Measurements from ENCODE around the gene MRAP. TPM values are rescaled to one million over a fixed set of nuclear protein-coding genes. Genes with fewer than 3 reads are reported as not detected.
"Not testable (repeated sequence)": the region's sequence is repeated elsewhere in the genome, so short reads cannot be mapped to it uniquely, and the experiment has no call there.

MRAP gene
- total RNA-seq, 2 donors from 2014 or later = not detected

DNA sequence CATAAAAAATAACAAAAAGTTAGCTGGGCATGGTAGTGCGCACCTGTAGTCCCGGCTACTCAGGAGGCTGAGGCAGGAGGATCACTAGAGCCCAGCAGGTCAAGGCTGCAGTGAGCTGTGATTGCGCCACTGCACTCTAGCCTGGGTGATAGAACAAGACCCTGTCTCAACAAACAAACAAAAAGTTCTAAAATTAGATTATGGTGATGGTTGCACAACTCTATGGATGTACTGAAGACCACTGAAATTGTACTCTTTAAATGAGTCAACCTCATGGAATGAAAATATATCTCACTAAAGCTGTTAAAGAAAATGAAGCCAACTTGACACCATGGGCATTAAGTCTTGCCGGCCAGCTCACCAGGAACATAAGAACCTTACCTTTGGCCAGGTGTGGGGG, 9.1 kb downstream of the MRAP start:
- H3K4me1 Mint-ChIP-seq = no peaks in the 10 kb centered on the region
- H3K4me3 Mint-ChIP-seq = no peak overlapping the region
- no peaks in the 10 kb centered on the region for H3K9me3 Mint-ChIP-seq
- peaks cover 42% of the 10 kb centered on the region for H3K36me3 Mint-ChIP-seq (ENCODE audit: low read depth)
- H3K27me3 Mint-ChIP-seq = no peaks in the 10 kb centered on the region
- H3K27ac Mint-ChIP-seq = no peak overlapping the region
- ATAC-seq (replicated peaks) = no peak

DNA sequence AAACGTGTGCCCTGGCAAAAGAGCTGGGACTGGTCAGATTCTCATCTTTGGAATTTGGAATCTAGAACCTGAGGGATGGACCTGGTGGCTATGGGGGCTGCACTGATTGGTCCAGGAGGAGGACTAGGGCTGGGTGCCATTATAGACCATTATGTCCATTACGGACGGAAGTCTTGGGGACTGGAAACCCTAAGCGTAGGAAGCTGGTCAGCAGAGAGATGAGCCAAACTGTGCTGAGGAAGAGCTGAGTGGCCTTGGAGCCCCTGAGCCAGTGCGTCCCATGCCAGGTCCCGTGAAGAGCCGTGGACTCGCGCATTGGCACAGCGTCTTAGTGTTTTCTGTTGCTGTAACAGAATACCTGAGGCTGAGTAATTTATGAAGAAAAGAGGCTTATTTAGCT, 10.0 kb downstream of the MRAP start:
- H3K4me1 Mint-ChIP-seq = no peaks in the 10 kb centered on the region
- ATAC-seq (replicated peaks) = no peak

GRCh38 chr21:32309906-32310460, 11.3 kb downstream of the MRAP start:
- no peaks in the 10 kb centered on the region for H3K4me1 Mint-ChIP-seq
- H3K4me3 Mint-ChIP-seq = no peak overlapping the region
- H3K36me3 Mint-ChIP-seq (ENCODE audit: low read depth) = peaks cover 63% of the 10 kb centered on the region
- ATAC-seq (replicated peaks) = no peak
- H3K27me3 Mint-ChIP-seq = no peaks in the 10 kb centered on the region
- no peak overlapping the region for H3K27ac Mint-ChIP-seq
- no peaks in the 10 kb centered on the region for H3K9me3 Mint-ChIP-seq

More for the DNA sequence above, 10.0 kb downstream of the MRAP start:
- no peak overlapping the region for H3K4me3 Mint-ChIP-seq
- no peaks in the 10 kb centered on the region for H3K27me3 Mint-ChIP-seq
- no peak overlapping the region for H3K27ac Mint-ChIP-seq
- peaks cover 52% of the 10 kb centered on the region for H3K36me3 Mint-ChIP-seq (ENCODE audit: low read depth)
- no peaks in the 10 kb centered on the region for H3K9me3 Mint-ChIP-seq

GRCh38 chr21:32310976-32311375, 12.3 kb downstream of the MRAP start:
- ATAC-seq (replicated peaks); H3K27ac Mint-ChIP-seq; H3K27me3 Mint-ChIP-seq; H3K4me1 Mint-ChIP-seq; H3K9me3 Mint-ChIP-seq; H3K4me3 Mint-ChIP-seq: not testable (repeated sequence)
- peaks cover 70% of the 10 kb centered on the region for H3K36me3 Mint-ChIP-seq (ENCODE audit: low read depth)

GRCh38 chr21:32311621-32312020, 13.0 kb downstream of the MRAP start:
- Mint-ChIP-seq H3K9me3 (no peaks in the 10 kb centered on the region), H3K4me3 (no peak overlapping the region), H3K27ac (no peak overlapping the region), H3K27me3 (no peaks in the 10 kb centered on the region), H3K4me1 (no peaks in the 10 kb centered on the region), H3K36me3 (ENCODE audit: low read depth) (peaks cover 75% of the 10 kb centered on the region)
- ATAC-seq (replicated peaks) = no peak

- no peak for ATAC-seq (replicated peaks)
- Mint-ChIP-seq H3K27me3 (no peaks in the 10 kb centered on the region), H3K9me3 (no peaks in the 10 kb centered on the region), H3K27ac (no peak overlapping the region), H3K36me3 (ENCODE audit: low read depth) (peaks cover 73% of the 10 kb centered on the region), H3K4me3 (no peak overlapping the region), H3K4me1 (no peaks in the 10 kb centered on the region)
Measured at GRCh38 chr21:32312326-32312725, 13.7 kb downstream of the MRAP start.

DNA sequence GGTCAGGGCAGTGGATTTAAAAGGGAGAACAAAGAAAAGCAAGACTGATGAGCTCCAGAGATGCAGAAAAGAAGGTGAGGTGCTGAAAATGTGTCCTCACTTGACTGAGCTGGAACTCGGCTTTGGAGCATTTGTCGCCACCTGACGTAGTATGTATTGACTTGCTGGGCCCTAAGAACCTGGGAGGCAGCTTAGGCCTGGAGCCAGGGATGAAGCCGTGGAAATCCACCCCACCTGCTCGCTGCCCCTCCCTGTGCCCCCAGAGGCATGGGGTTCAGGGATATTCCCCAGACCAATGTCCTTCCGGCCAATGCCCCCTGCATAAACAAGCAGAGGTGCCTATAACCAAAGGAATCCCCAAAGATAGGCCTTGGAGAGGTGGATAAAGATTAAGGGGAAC, 14.3 kb downstream of the MRAP start:
- Mint-ChIP-seq H3K4me1 (no peaks in the 10 kb centered on the region), H3K27me3 (no peaks in the 10 kb centered on the region), H3K36me3 (ENCODE audit: low read depth) (peaks cover 79% of the 10 kb centered on the region), H3K27ac (no peak overlapping the region), H3K4me3 (no peak overlapping the region), H3K9me3 (no peaks in the 10 kb centered on the region)
- ATAC-seq (replicated peaks) = no peak

GRCh38 chr21:32314806-32315205, 16.2 kb downstream of the MRAP start:
- no peaks in the 10 kb centered on the region for H3K9me3 Mint-ChIP-seq
- no peak overlapping the region for H3K27ac Mint-ChIP-seq
- H3K36me3 Mint-ChIP-seq (ENCODE audit: low read depth) = peaks cover 84% of the 10 kb centered on the region
- H3K4me1 Mint-ChIP-seq = no peaks in the 10 kb centered on the region
- no peak for ATAC-seq (replicated peaks)
- H3K4me3 Mint-ChIP-seq = no peak overlapping the region
- no peaks in the 10 kb centered on the region for H3K27me3 Mint-ChIP-seq

- Mint-ChIP-seq H3K9me3 (no peaks in the 10 kb centered on the region), H3K36me3 (ENCODE audit: low read depth) (peaks cover 93% of the 10 kb centered on the region), H3K4me3 (no peak overlapping the region), H3K27ac (no peak overlapping the region), H3K27me3 (no peaks in the 10 kb centered on the region), H3K4me1 (no peaks in the 10 kb centered on the region)
- ATAC-seq (replicated peaks) = no peak
Measured at GRCh38 chr21:32315511-32316281, 17.0 kb downstream of the MRAP start.

GRCh38 chr21:32316361-32317215, 17.9 kb downstream of the MRAP start:
- no peak for ATAC-seq (replicated peaks)
- Mint-ChIP-seq H3K9me3 (no peaks in the 10 kb centered on the region), H3K36me3 (ENCODE audit: low read depth) (peaks cover 93% of the 10 kb centered on the region), H3K27me3 (no peaks in the 10 kb centered on the region), H3K27ac (no peak overlapping the region), H3K4me1 (no peaks in the 10 kb centered on the region), H3K4me3 (no peak overlapping the region)

DNA sequence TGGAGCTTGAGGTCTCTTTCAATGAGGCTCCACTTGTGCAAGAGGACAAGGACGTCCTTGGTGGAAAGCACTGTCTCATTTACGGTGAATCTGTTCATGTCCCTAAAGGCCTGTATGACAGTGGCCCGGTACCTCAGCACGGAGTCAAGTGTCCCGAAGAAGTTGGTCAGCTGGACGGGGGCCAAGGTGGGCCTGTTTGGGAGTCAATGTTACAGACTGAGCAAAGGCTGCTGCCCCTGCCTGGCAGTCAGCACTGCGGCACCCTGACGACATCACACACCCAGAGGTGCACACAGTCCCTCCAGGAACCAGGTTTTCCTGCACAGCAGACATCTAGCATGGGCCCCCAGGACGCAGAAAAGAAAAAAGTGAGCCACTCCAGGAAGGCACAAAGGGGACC, 19.1 kb downstream of the MRAP start:
- peaks cover 93% of the 10 kb centered on the region for H3K36me3 Mint-ChIP-seq (ENCODE audit: low read depth)
- H3K9me3 Mint-ChIP-seq = no peaks in the 10 kb centered on the region
- no peaks in the 10 kb centered on the region for H3K27me3 Mint-ChIP-seq
- no peak for ATAC-seq (replicated peaks)
- H3K4me1 Mint-ChIP-seq = no peaks in the 10 kb centered on the region
- H3K27ac Mint-ChIP-seq = no peak overlapping the region
- no peak overlapping the region for H3K4me3 Mint-ChIP-seq

GRCh38 chr21:32319012-32319411, 20.4 kb downstream of the MRAP start:
- H3K9me3 Mint-ChIP-seq = no peaks in the 10 kb centered on the region
- H3K4me1 Mint-ChIP-seq = no peaks in the 10 kb centered on the region
- ATAC-seq (replicated peaks) = no peak
- no peak overlapping the region for H3K4me3 Mint-ChIP-seq
- no peaks in the 10 kb centered on the region for H3K27me3 Mint-ChIP-seq
- H3K27ac Mint-ChIP-seq = no peak overlapping the region
- peaks cover 94% of the 10 kb centered on the region for H3K36me3 Mint-ChIP-seq (ENCODE audit: low read depth)

- Mint-ChIP-seq H3K9me3 (no peaks in the 10 kb centered on the region), H3K4me1 (no peaks in the 10 kb centered on the region), H3K4me3 (no peak overlapping the region), H3K36me3 (ENCODE audit: low read depth) (peaks cover 95% of the 10 kb centered on the region), H3K27me3 (no peaks in the 10 kb centered on the region), H3K27ac (no peak overlapping the region)
- ATAC-seq (replicated peaks) = no peak
Measured at GRCh38 chr21:32320059-32320458, 21.4 kb downstream of the MRAP start.

DNA sequence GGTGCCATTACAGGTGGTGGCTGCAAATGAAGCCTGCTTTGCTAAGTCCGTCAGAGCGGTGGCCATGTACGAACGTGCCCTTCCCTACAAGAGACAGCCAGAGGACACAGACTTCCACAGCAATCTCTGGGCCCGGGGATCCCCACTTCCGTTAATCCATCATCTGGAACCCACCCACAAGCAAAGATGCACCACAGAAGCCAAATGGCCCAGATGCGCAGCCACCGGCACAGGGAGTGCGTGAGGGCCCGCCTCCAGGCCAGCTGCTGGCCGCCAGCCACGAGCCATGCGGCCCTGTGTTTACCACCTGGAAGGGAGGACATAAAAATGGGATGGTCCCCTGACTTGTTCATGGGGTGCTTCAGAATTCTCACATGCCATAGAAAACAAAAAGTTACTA, 22.1 kb downstream of the MRAP start:
- H3K27me3 Mint-ChIP-seq = no peaks in the 10 kb centered on the region
- peaks cover 97% of the 10 kb centered on the region for H3K36me3 Mint-ChIP-seq (ENCODE audit: low read depth)

GRCh38 chr21:32321480-32321879, 22.8 kb downstream of the MRAP start:
- peaks cover 97% of the 10 kb centered on the region for H3K36me3 Mint-ChIP-seq (ENCODE audit: low read depth)

More for the DNA sequence above, 22.1 kb downstream of the MRAP start:
- H3K4me1 Mint-ChIP-seq = no peaks in the 10 kb centered on the region
- no peak overlapping the region for H3K4me3 Mint-ChIP-seq
- no peaks in the 10 kb centered on the region for H3K9me3 Mint-ChIP-seq
- H3K27ac Mint-ChIP-seq = no peak overlapping the region
- ATAC-seq (replicated peaks) = no peak

More at GRCh38 chr21:32321480-32321879, 22.8 kb downstream of the MRAP start:
- Mint-ChIP-seq H3K27ac (no peak overlapping the region), H3K4me3 (no peak overlapping the region), H3K4me1 (no peaks in the 10 kb centered on the region), H3K9me3 (no peaks in the 10 kb centered on the region), H3K27me3 (no peaks in the 10 kb centered on the region)
- no peak for ATAC-seq (replicated peaks)

Data from activated T-helper 17 cell treated with anti-CD3 and anti-CD28 coated beads, Interleukin-2, amount 50 U/mL, for 72 hours (primary cell).